ENCODE measurements around the gene HSCB.
A peak's percentile ranks its signal among the peaks of the same experiment; 100 is the strongest.
"Not testable (repeated sequence)": the region's sequence is repeated elsewhere in the genome, so short reads cannot be mapped to it uniquely, and the experiment has no call there.

Gene HSCB

GRCh38 chr22:28738876-28739275 is 3.0 kb upstream of the HSCB start:
- DNase-seq (ENCODE audit: low spot score): not testable (repeated sequence)

DNA sequence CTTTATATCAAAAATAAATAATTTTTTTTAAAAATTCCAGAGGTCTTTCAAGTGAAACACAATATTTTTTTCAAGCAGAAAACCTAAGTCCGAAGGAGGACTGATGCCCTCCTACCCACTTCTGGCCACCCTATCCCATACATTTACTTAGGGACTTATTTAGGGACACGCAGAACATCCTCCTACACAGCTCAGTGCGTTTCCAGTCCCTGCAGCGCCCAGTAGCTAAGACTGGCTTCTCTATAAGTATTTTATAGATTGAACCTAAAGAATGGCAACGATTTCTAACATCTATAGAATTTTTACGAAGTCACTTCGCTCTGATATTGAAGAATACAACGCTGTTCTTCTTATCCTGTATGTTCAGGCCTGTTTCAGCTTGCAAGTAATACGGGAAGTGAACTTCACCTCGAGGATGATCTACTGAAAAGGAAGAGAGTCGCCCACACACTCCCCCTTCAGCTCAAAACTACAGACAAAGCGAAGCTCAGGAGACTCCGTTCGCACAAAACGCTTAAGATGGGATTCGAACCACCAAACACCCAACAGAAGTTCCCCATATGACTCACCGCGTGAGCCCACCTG is 547 bp upstream of the HSCB start:
- DNase-seq (ENCODE audit: low spot score): no peak

DNA sequence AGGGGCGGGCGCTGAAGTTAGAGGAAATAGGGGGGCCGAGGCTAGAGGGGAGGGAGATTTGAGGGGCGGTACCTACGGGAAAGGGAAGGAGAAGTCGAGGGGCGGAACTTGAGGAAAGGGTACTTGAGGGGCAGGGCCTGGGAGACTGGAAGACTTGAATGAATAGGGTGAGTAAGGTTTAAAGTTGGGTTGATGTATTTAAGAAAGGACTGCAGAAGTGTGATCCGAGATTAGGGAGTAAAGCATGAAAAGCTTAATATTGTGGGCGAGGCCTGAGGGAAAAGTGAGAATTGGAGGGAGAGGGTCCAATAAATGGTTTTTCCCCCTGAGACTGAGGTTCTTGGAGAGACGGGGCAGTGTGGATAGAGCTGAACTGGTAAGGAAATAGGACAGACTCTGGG is 723 bp downstream of the HSCB start:
- DNase-seq (ENCODE audit: low spot score): no peak

DNA sequence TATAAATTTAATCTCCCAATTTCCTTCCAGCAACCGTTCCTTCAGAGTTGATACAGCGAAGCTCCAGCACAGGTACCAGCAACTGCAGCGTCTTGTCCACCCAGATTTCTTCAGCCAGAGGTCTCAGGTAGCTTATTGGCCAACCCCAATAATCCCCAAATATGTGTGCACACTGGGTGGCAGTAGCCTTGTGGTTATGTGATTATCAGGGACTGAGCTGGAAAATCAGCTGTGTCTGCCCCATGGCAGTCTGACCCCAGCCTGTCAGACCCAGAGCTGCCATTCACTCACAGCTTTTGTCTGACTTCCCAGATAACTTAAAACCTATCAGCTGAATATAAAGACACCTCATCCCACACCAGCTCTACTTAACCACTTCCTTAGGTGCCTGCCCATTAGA is 2.0 kb downstream of the HSCB start:
- DNase-seq (ENCODE audit: low spot score): no peak

DNA sequence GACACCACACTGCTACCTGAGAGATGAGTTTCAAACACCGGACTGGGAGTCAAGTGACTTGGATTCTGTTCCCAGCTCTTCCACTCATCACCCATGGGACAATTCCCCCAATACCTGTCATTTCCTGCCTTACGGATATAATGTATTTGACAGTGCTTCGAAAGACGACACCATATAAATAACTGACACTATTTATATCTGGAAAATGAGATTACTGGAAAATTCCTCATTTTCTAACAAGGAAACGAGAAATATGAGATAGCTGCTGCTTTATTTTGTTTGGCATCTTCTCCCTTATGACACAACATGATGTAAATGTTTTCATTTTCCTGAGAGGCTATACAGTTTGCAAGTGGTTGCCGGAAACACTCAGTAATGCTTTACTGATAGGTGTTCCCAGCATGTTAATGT is 8.6 kb downstream of the HSCB start:
- no peak for DNase-seq (ENCODE audit: low spot score)

DNA sequence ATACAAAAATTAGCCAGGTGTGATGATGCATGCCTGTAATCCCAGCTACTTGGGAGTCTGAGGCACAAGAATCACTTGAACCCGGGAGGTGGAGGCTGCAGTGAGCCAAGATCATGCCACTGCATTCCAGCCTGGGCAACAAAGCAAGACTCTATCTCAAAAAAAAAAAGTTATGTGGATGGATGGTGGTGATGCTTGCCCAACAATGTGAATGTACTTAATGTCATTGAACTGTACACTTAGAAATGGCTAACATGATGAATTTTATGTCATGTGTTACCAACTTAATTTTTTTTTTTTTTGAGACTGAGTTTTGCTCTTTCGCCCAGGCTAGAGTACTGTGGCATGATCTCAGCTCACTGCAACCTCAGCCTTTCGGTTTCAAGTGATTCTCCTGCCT is 12.7 kb downstream of the HSCB start:
- not testable (repeated sequence) for DNase-seq (ENCODE audit: low spot score)

DNA sequence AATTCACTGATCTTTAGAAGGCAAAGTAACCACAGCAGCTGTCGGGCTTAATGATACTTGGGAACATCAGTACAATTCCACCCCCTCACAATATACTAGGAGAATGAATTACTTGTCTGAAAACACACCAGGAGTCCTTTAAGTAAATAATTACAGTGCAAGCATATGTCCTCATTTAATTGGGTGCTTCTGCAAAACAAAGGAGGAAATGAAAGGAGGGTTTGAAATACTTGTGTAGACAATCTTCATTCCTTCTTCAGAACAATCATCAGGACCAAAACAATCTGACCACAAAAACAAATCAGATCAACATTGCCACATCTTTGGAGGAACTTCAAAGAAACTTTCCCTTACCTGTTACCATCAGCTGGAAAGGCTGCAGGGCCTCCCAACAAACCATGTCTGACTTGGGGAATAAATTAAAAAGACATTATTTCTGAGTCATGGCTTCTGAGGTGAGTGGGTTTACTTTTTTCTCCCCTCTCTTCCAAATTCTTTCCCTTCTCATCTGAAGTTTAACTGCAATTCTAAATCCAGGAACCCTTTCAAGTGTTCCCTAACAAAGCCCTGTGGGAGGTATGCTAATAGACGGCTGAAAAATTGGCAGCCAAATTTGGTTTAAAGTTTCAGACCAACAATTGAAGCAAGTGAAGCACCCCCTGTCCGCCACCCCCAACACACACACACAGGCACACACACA is 18.2 kb downstream of the HSCB start:
- DNase-seq (ENCODE audit: low spot score): no peak

DNA sequence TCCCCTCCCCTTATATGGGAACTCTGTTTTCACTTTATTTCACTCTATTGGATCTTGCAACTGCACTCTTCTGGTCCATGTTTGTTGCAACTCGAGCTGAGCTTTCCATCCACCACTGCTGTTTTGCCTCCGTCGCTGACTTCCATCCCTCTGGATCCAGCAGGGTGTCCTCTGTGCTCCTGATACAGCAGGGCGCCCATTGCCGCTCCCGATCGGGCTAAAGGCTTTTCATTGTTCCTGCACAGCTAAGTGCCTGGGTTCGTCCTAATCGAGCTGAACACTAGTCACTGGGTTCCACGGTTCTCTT is 19.6 kb downstream of the HSCB start:
- no peak for DNase-seq (ENCODE audit: low spot score)

DNA sequence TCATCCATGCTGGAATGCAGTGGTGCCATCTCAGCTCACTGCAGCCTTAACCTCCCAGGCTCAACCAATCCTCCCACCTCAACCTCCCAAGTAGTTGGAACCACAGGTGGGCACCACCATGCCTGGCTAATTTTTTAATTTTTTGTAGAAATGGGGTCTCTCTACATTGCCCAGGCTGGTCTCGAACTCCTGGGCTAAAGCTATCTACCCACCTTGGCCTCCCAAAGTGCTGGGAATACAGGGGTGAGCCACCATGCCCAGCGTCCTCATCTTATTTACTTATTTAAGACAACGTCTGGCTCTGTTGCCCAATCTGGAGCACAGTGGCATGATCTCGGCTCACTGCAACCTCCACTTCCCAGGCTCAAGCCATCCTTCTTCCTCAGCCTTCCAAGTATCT is 20.2 kb downstream of the HSCB start:
- DNase-seq (ENCODE audit: low spot score): not testable (repeated sequence)

GRCh38 chr22:28766628-28767027 is 24.8 kb downstream of the HSCB start:
- DNase-seq (ENCODE audit: low spot score): no peak

- DNase-seq (ENCODE audit: low spot score): no peak
Measured at GRCh38 chr22:28768701-28769393, 27.0 kb downstream of the HSCB start.

- DNase-seq (ENCODE audit: low spot score): no peak
Measured at GRCh38 chr22:28769394-28770085, 27.7 kb downstream of the HSCB start.

- DNase-seq (ENCODE audit: low spot score): no peak
Measured at GRCh38 chr22:28771195-28771791, 29.5 kb downstream of the HSCB start.

DNA sequence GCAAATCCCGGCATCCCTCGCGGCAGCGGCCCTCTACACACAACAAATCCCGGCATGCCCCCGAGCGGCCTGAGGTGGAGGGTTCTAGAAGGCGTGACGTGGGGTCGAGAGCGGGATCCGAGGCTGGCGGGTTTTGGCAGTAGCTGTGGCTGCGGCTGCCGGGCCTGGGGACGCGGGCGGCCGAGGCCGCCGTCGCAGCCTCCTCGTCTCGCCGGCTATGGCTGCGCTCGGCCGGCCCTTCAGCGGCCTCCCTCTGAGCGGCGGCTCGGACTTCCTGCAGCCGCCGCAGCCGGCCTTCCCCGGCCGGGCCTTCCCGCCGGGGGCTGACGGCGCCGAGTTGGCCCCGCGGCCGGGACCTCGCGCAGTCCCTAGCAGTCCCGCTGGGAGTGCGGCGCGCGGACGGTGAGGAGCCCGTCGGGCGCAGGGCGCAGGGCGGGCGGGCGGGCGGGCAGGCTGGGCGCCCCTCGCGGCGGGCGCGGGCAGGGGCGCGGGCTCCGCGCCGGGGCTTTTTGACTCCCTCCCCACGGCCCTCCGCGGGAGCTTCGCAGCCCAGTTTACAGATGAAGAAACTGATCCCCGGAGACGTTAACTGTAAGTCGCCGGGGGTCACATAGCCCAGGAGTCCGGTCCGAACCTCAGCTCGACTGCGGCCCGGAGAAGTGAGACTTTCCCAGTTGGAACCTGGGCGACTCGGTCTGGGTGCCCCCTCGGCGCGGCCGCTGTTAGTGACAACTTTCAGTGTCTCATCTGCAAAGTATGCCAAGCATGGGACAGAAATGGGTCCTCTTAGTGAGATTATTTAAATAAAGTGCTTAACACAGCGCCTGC is 31.0 kb downstream of the HSCB start, which contains the start of gene CCDC117:
Gene CCDC117 (plus strand): TSS at position 63 of the 828 bp plus-strand sequence. CDS start 155 bp downstream, at position 218.
- DNase-seq (ENCODE audit: low spot score): peak; percentile 98

DNA sequence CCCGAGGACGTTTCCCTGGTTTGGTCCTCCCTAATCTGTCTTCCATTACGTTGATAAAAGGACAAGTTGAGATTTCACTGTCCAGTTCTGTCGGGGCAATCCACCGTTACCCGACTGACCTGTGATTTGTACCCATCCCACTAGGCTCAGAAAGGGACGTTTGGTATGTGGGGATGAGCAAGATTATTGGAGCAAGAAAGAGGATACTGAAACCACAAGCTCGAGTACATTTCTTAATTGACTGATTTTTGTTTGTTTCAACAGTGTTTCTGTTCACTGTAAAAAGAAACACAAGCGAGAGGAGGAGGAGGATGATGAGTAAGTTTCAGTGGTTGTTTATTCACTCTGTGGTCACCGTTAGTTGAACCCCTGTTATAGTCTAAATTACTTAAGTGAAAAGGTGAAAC is 31.6 kb downstream of the HSCB start:
- DNase-seq (ENCODE audit: low spot score): no peak

DNA sequence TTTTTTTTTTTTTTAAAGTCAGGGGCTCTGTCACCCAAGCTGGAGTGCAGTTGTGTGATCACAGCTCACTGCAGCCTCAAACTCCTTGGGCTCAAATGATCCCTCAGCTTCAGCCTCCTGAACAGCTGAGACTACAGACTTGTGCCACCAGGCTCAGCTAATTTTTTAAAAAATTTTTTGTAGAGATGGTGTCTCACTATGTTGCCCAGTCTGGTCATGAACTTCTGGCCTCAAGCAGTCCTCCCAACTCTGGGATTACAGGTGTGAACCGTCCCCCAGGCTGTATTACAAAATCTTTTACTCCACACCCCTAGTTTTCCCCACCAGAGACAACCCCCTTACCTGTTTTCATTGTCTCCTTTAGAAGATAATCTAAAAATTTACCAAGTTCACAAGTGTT is 32.5 kb downstream of the HSCB start:
- DNase-seq (ENCODE audit: low spot score): no peak

GRCh38 chr22:28779833-28780232 is 38.0 kb downstream of the HSCB start:
- DNase-seq (ENCODE audit: low spot score): no peak

DNA sequence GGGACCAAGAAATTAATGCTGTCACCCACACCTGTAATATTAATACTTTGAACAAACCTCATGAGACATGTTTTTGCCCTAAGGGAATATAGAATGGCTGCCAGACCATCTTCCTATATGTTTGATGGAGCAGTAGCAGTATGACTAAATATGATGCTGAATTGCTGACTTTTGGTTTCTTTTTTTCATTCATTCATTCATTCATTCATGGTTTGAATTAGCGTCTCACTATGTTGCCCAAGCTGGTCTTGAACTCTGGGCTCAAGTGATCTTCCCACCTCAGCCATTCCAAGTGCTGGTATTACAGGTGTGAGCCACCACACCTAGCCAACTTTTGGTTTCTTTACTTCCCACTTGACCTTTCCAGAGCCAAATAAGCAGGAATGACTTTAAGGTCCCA is 38.5 kb downstream of the HSCB start:
- no peak for DNase-seq (ENCODE audit: low spot score)

DNA sequence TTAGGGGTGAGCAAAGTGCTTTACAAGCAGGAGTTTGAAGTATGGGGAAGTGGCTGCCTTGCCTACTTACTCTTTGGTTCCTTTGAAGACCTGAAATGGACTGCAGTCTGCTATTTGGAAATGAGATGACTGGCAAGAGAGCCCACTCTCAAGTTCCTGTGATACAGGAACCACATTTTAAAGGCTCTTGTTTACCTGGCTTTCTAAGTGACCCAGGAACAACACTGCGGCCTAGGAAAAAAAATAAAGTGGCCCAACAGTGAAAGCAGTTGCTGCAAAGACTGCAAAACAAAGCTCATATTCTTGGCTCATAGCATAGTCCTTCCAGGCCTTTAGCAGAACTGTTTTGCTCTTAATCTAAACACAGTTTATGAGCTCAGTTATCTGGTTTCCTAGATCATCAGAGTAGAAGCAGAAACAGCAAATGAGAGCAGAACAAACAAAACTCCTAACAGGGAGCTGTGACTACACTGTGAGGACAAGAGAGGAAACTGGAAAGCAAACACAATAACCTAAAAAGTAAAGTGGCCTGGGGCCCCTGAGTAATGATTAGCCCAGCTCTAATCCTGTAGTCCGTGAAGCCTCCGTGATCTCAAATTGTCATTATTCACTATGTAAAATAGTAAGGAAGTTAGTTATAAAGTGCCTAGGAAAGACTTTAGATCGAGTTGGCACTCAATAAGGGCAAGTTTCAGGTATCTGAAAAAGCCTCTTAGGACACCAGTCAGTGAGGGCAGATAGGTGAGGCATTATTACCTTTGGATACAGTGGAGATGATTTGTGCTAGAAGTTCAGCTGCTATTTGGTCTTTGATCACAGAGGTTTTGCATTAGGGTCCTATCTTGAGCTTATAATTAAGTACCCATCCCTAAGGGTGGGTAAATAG is 42.2 kb downstream of the HSCB start:
- no peak for DNase-seq (ENCODE audit: low spot score)

GRCh38 chr22:28788601-28789000 is 46.8 kb downstream of the HSCB start:
- no peak for DNase-seq (ENCODE audit: low spot score)

GRCh38 chr22:28791124-28791523 is 49.3 kb downstream of the HSCB start:
- DNase-seq (ENCODE audit: low spot score): no peak

Measured in Ammon's horn (tissue), 1 donor.